SHP77 treated with DMSO at 0.1 percent for 48 hours (cell line): Measurements from ENCODE around the gene GPBP1.
"Not testable (repeated sequence)": the region's sequence is repeated elsewhere in the genome, so short reads cannot be mapped to it uniquely, and the experiment has no call there.

Experiments
- DNase-seq: peaks from one replicate; lab custom pipeline; 2025; lab: John Stamatoyannopoulos, UW

The GPBP1 gene

GRCh38 chr5:57277085-57277484 is 103.2 kb downstream of the GPBP1 start:
- DNase-seq, result no peak

- no peak for DNase-seq
Observed at GRCh38 chr5:57280853-57281252, 107.0 kb downstream of the GPBP1 start.

DNA sequence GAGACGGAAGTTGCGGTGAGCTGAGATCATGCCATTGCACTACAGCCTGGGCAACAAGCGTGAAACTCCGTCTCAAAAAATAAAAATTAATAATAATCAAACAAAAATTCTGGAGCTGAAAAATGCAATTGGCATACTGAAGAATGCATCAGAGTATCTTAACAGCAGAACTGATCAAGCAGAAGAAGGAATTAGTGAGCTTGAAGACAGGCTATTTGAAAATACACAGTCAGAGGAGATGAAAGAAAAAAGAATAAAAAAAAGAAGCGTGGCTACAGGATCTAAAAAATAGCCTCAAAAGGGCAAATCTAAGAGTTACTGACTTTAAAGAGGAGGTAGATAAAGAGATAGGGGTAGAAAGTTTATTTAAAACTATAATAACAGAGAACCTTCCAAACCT is 111.2 kb downstream of the GPBP1 start:
- DNase-seq, result not testable (repeated sequence)

DNA sequence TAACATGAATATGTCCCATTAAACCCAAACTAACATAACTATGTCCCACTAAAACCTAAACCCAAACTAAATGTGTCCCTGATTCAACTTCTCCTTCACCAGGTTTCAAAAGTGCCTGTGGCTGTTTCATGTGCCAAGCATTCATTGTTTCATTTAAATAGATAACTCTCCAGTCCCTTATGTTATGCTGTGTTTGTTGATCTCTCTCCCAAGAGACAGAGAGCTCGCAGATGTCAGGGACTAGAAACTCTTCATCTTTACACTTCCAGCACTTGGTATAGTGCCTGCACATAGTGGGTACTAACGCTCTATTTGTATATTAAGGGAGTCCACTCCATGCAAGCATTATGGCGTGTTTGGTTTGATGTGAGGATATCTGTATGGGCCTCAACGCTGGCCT is 118.0 kb downstream of the GPBP1 start:
- DNase-seq, result no peak

- no peak for DNase-seq
Observed at GRCh38 chr5:57292336-57292735, 118.5 kb downstream of the GPBP1 start.

DNA sequence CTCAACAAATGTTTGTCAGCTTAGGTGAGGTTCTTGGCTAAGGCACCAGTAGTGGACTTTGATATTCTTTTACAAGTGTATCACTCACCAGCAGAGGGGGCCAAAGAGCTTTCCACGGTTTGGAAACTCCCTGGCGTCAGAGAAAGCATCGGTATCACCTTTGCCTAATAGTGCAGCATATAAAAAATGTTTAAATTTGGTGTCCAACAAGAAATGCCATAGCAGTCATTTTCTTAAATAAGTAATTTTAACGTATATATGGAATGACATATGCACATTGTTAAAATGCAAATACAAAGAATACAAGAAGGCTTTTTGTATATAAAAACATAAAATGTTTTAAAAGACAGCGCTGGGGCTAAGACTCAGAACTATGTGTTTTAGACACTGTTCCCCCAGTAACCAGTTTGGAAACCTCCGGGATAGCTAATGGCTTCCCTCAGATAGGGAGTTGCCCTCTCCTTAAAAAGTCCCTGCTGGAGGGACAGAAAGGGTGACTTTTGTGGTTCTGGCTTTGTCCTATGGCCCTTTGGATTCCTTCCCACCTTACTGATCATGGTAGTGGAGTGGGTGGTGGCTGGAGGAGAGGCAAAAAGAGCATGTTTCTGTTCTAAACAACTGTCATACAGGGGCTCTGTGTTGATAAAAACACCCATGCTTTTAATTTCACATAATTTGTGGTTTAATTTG is 124.6 kb downstream of the GPBP1 start:
- peak; percentile 52 for DNase-seq

DNA sequence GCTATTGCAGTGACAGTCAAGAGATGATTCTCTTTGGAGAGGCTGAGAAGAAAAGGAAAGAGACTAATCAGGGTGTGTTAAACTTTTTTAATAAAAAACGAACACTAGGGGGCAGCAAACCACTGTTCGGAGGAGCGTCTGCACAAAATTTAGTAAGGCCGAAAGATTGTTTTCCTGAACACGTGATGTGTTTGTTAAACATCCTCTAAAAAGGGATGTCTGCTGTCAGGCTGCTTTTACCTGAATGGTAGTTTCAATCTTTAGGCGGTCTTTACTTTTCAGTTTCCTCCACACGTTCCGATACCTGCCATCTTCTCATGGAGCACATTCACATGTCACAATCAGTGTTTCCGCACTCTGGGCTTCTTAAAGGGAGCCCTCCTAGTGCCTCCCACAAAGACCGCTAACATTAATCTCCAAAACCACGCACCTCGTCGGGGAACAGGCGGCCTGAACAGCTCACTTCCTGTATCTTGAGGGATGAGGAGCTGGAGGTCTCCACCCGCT is 125.2 kb downstream of the GPBP1 start:
- DNase-seq, result peak; percentile 49

DNA sequence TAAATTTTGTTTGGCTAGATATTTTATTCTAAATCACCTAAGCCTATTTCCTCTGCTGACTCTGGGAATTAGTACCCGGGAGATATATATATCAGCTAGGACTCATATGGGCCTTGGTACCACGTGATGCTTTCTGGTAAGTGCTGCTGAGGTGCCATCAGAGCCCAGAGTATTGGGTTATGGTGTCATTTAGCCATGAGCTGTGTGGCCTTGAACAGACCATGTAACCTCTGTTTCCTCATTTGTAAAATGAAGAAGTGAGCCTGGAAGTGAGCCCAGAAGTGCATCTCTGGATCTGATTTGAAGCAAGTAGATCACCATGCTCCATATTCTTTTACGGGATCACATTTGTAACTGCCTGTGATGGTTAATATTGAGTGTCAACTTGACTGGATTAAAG is 126.1 kb downstream of the GPBP1 start:
- no peak for DNase-seq

GRCh38 chr5:57302164-57302563 is 128.3 kb downstream of the GPBP1 start:
- no peak for DNase-seq

DNA sequence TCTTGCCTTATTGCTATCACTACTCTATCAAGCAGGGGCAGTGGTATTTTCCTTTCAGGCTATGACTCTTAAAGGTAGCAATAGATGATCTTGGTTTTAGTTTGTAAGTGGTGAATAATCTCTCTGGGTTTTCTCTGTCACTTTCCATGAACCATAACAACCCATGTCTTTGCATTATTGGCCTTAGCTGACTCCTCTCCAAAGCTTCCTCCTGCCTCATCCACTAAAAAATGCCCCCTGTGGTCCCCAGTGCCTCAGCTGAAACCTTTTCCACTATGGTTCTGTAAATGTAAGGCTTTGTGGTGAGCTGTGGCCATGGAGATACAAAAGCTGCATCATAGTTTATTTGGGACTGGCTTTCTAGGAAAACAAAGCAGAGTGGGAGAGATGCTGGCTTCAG is 128.8 kb downstream of the GPBP1 start:
- DNase-seq, result no peak

DNA sequence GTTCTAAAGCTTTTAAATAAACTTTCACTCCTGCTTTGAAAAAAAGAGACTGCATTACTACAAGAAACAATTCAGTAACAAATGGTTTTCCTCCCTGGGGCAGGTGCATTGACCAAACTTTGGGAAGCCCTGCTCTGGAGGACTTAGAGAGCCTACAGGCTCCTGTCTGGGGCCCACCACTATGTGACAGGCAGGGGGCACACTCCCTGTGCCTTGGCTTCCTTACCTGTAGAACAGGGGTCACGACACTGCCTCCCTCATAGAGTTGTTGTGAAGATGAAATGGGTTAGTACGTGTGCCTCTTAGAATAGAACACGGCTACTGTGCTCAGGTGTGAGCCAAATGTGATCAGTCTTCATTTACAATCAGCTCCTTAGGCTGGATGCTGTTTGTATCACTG is 130.1 kb downstream of the GPBP1 start:
- DNase-seq, result no peak

DNA sequence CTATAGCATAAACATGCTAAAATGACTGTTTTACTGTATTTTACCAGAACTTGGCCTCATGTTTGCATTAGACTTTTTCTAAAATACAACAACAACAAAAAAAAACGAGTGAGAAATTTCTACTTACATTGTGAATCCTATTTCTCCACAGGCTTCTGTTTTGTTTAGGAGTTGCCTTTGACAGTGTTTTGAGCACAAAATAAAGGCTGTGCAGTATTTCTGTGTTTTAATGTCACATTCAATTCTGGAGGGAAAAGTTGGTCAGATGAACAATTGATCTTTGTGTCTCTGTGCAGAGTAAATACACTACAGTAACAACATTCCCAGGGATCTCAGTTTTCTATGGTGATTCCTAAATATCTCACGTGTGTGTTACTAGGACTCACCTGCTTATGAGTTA is 131.1 kb downstream of the GPBP1 start:
- no peak for DNase-seq

- no peak for DNase-seq
Observed at GRCh38 chr5:57306359-57306758, 132.5 kb downstream of the GPBP1 start.

DNA sequence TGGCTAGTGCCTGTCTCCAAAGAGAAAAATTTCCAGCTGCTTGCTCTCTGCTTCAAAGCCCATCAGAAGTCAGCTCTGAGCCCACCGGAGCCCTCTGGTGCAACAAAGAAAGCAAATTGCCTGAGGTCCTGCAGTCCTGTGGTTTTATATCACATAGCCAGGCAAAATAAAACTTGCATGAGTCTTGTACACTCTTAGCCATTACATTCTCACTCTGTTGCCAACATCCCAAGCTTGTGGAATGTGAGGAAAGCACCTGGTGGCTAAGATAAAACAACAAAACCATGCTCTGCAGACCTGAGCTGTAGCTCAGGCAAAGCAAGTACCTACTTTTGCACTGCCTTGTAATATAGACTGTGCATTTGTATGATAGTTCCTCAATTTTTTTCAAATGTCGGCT is 133.7 kb downstream of the GPBP1 start:
- DNase-seq, result no peak

DNA sequence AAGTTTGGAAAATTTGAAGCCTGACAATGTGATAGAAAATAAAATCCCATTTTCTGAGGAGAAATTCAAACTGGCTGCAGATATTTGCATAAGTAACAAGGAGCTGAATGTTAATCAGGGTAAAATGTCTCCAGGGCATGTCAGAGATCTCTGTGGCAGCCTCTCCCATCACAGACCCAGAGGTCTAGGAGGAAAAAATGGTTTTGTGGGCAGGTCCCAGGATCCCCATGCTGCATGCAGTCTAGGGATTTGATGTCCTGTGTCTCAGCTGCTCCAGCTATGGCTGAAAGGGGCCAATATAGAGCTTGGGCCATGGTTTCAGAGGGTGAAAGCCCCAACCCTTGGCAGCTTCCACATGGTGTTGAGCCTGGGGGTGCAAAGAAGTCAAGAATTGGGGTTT is 135.2 kb downstream of the GPBP1 start:
- DNase-seq, result not testable (repeated sequence)

- no peak for DNase-seq
Observed at GRCh38 chr5:57311251-57311650, 137.4 kb downstream of the GPBP1 start.

- DNase-seq, result no peak
Observed at GRCh38 chr5:57311921-57312735, 138.3 kb downstream of the GPBP1 start.

DNA sequence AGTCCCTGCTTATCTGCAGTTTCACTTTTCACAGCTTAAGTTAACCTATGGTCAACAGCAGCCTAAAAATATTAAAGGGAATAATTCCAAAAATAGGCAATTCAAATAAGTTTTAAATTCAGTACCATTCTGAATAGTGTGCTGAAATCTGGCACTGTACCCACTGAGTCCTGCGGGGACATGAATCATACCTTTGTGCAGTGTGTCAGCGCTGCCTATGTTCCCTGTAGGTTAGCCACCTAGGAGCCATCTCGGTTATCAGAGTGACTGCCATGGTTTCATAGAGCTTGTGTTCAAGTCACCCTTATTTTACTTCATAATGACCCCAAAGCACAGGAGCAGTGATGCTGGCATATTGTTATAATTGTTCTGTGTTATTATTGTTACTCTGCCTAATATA is 139.9 kb downstream of the GPBP1 start:
- no peak for DNase-seq
